NCI-H446 treated with DMSO at 0.1 percent for 48 hours (cell line): ENCODE measurements around the gene ATG9B.

Experiments used
- DNase-seq: peaks from one replicate; lab custom pipeline; 2025; lab: John Stamatoyannopoulos, UW

ATG9B gene

GRCh38 chr7:150978126-150978789 is 46.0 kb downstream of the ATG9B start, which contains the start of gene KCNH2:
KCNH2 (minus strand) TSS chr7:150978321; CDS start chr7:150977913, 408 bp downstream.
- DNase-seq, result no peak

GRCh38 chr7:150977382-150978125 is 46.7 kb downstream of the ATG9B start:
- no peak for DNase-seq

- no peak for DNase-seq
Observed at GRCh38 chr7:150976529-150977381, 47.5 kb downstream of the ATG9B start.

GRCh38 chr7:150975536-150976319 is 48.6 kb downstream of the ATG9B start:
- peak; percentile 47 for DNase-seq

- no peak for DNase-seq
Observed at GRCh38 chr7:150974468-150975391, 49.6 kb downstream of the ATG9B start.

GRCh38 chr7:150973571-150974451 is 50.5 kb downstream of the ATG9B start:
- no peak for DNase-seq

GRCh38 chr7:150972741-150973140 is 51.6 kb downstream of the ATG9B start:
- no peak for DNase-seq

GRCh38 chr7:150972023-150972468 is 52.2 kb downstream of the ATG9B start:
- DNase-seq, result peak; percentile 51

GRCh38 chr7:150971242-150972022 is 52.9 kb downstream of the ATG9B start:
- no peak for DNase-seq

GRCh38 chr7:150970424-150970823 is 53.9 kb downstream of the ATG9B start:
- no peak for DNase-seq

- DNase-seq, result no peak
Observed at GRCh38 chr7:150969475-150969874, 54.8 kb downstream of the ATG9B start.

GRCh38 chr7:150968734-150969372 is 55.4 kb downstream of the ATG9B start:
- no peak for DNase-seq

- no peak for DNase-seq
Observed at GRCh38 chr7:150968056-150968733, 56.1 kb downstream of the ATG9B start.

GRCh38 chr7:150967349-150967748 is 56.9 kb downstream of the ATG9B start:
- no peak for DNase-seq

- no peak for DNase-seq
Observed at GRCh38 chr7:150966002-150966401, 58.3 kb downstream of the ATG9B start.

- DNase-seq, result no peak
Observed at GRCh38 chr7:150965273-150965830, 58.9 kb downstream of the ATG9B start.
